Memory B cell (primary cell): ENCODE data around the gene TM9SF3.

Experiments used
- ATAC-seq: fragments of 150-1000 bp; cut with Tn5 transposase; 2 replicates; pipeline ENCODE4 v1.10.0; 2021; ENCODE audit warnings: low read depth, mild to moderate bottlenecking, moderate library complexity
- DNase-seq, 2 donors: peaks; one replicate each; pipeline ENCODE4 v3.0.0; 2022; ENCODE audit warnings: low spot score in 2 of 2
- H3K27ac Mint-ChIP-seq: one replicate; pipeline ENCODE4 v1.8.0; 2022; ENCODE audit warnings: mild to moderate bottlenecking, moderate library complexity, mixed read lengths
- H3K27me3 Mint-ChIP-seq: one replicate; pipeline ENCODE4 v1.8.0; 2022; ENCODE audit warnings: mixed read lengths
- H3K36me3 Mint-ChIP-seq: one replicate; pipeline ENCODE4 v1.8.0; 2022; ENCODE audit warnings: mild to moderate bottlenecking, mixed read lengths
- H3K4me1 Mint-ChIP-seq: one replicate; pipeline ENCODE4 v1.8.0; 2022; ENCODE audit warnings: mixed read lengths
- H3K4me3 Mint-ChIP-seq: one replicate; pipeline ENCODE4 v1.8.0; 2022; ENCODE audit warnings: mild to moderate bottlenecking, moderate library complexity, mixed read lengths
- H3K9me3 Mint-ChIP-seq: one replicate; pipeline ENCODE4 v1.8.0; 2022; ENCODE audit warnings: mixed read lengths

Gene TM9SF3

DNA sequence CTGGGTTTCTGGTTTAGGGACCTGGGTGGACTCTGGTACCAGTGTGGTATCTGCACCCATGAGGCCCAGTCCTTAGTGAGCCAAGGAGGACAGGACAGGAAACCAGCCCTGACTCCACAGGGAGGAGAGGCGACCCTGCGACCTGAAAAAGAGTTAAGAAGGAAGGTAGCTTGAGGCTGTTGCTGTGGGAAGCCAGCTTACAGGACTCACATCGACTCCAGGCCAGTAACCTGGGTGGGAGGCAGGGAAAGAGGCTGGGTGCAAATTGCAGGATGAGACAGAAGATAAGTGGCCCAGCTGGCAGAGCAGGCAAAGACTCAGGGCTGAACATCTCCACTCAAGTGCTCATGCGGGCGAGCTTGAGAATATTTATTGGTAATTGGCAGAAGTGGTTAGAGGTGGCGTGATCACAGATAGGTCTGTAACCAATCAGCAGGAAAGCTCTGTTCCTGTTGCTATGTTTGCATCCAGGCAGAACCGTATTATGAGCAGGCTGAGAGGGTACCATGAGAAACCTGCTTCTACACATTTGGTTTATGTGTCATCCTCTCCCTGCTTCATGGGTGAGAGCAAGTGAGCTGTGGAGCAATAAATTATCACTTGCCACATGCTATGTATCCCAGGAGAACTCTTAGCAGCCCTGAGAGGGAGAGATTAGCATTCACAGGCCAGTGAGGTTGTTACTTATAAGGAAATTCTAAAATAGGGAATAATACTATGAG lies 84.1 kb downstream of the TM9SF3 start:
- ATAC-seq (no peak), DNase-seq (no peak)
- Mint-ChIP-seq H3K27ac (no peak overlapping the region), H3K27me3 (peaks cover 6% of the 10 kb centered on the region), H3K9me3 (no peaks in the 10 kb centered on the region), H3K4me1 (no peaks in the 10 kb centered on the region), H3K36me3 (no peaks in the 10 kb centered on the region), H3K4me3 (no peak overlapping the region)

DNA sequence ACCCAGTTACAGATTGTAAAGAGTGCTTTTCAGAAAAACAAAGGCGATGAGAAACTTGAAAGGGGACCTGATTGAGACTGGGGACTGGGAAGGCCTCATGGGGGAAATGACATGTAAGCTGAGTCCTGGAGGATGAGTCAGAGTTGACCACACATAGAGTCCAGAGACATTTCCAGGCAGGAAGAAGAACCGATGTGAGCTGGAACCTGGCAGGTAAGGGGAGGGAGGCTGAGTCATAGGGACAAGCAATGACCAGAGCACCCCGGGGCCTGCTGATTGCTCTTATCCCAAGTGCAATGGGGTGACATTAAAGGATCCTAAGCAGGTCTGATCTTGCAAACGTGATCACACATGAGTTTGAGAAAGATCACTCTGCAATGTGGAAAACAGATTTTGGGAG lies 84.8 kb downstream of the TM9SF3 start:
- H3K9me3 Mint-ChIP-seq: no peaks in the 10 kb centered on the region
- DNase-seq: no peak
- H3K4me3 Mint-ChIP-seq: no peak overlapping the region
- ATAC-seq: no peak
- no peak overlapping the region for H3K27ac Mint-ChIP-seq
- peaks cover 6% of the 10 kb centered on the region for H3K27me3 Mint-ChIP-seq
- no peaks in the 10 kb centered on the region for H3K36me3 Mint-ChIP-seq
- H3K4me1 Mint-ChIP-seq: no peaks in the 10 kb centered on the region

GRCh38 chr10:96500519-96500918 lies 86.3 kb downstream of the TM9SF3 start:
- Mint-ChIP-seq H3K36me3 (no peaks in the 10 kb centered on the region), H3K9me3 (no peaks in the 10 kb centered on the region), H3K27me3 (peaks cover 6% of the 10 kb centered on the region), H3K4me3 (no peak overlapping the region), H3K4me1 (no peaks in the 10 kb centered on the region), H3K27ac (no peak overlapping the region)
- ATAC-seq (no peak), DNase-seq (no peak)

GRCh38 chr10:96500050-96500449 lies 86.8 kb downstream of the TM9SF3 start:
- H3K27me3 Mint-ChIP-seq: peaks cover 6% of the 10 kb centered on the region
- H3K9me3 Mint-ChIP-seq: no peaks in the 10 kb centered on the region
- no peak overlapping the region for H3K27ac Mint-ChIP-seq
- no peak overlapping the region for H3K4me3 Mint-ChIP-seq
- ATAC-seq (no peak), DNase-seq (no peak)
- H3K4me1 Mint-ChIP-seq: no peaks in the 10 kb centered on the region
- H3K36me3 Mint-ChIP-seq: no peaks in the 10 kb centered on the region

- H3K4me1 Mint-ChIP-seq: no peaks in the 10 kb centered on the region
- H3K27me3 Mint-ChIP-seq: peaks cover 12% of the 10 kb centered on the region
- H3K9me3 Mint-ChIP-seq: no peaks in the 10 kb centered on the region
- no peak for DNase-seq
- no peaks in the 10 kb centered on the region for H3K36me3 Mint-ChIP-seq
- H3K27ac Mint-ChIP-seq: no peak overlapping the region
- no peak overlapping the region for H3K4me3 Mint-ChIP-seq
- ATAC-seq: no peak
Observed at GRCh38 chr10:96497391-96497790, 89.4 kb downstream of the TM9SF3 start.

- ATAC-seq (no peak), DNase-seq (no peak)
- H3K4me1 Mint-ChIP-seq: no peaks in the 10 kb centered on the region
- no peaks in the 10 kb centered on the region for H3K36me3 Mint-ChIP-seq
- H3K27ac Mint-ChIP-seq: no peak overlapping the region
- peaks cover 6% of the 10 kb centered on the region for H3K27me3 Mint-ChIP-seq
- no peaks in the 10 kb centered on the region for H3K9me3 Mint-ChIP-seq
- no peak overlapping the region for H3K4me3 Mint-ChIP-seq
Observed at GRCh38 chr10:96496281-96496925, 90.4 kb downstream of the TM9SF3 start.

GRCh38 chr10:96495544-96495943 lies 91.3 kb downstream of the TM9SF3 start:
- Mint-ChIP-seq H3K4me1 (no peaks in the 10 kb centered on the region), H3K27ac (no peak overlapping the region), H3K27me3 (peaks cover 6% of the 10 kb centered on the region), H3K36me3 (no peaks in the 10 kb centered on the region), H3K9me3 (no peaks in the 10 kb centered on the region), H3K4me3 (no peak overlapping the region)
- ATAC-seq (no peak), DNase-seq (no peak)

GRCh38 chr10:96494694-96495093 lies 92.1 kb downstream of the TM9SF3 start:
- H3K4me1 Mint-ChIP-seq: no peaks in the 10 kb centered on the region
- no peak overlapping the region for H3K4me3 Mint-ChIP-seq
- no peaks in the 10 kb centered on the region for H3K9me3 Mint-ChIP-seq

GRCh38 chr10:96493871-96494525 lies 92.8 kb downstream of the TM9SF3 start:
- ATAC-seq: no peak
- H3K27ac Mint-ChIP-seq: no peak overlapping the region
- no peak overlapping the region for H3K4me3 Mint-ChIP-seq

More at GRCh38 chr10:96494694-96495093, 92.1 kb downstream of the TM9SF3 start:
- peaks cover 6% of the 10 kb centered on the region for H3K27me3 Mint-ChIP-seq
- H3K27ac Mint-ChIP-seq: no peak overlapping the region
- ATAC-seq (no peak), DNase-seq (no peak)
- H3K36me3 Mint-ChIP-seq: no peaks in the 10 kb centered on the region

DNA sequence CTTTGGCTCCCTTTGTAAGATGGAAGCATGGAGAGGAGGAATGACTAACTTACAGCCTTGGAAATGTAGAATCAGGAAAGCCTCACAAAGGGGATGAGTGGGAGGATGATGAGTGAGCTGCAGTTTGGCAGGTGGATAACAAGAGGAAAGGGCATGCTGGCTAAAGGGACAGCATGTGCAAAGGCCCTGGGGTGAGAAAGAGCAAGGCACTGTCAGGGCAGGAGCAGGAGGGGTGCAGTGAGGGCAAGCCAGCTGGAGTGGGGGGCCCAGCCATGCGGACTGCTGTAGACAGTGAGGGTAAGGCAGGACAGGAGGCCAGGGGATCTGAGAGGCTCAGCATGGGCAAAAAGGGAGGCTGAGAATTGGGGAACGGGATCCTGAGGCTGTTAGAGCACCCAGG lies 93.6 kb downstream of the TM9SF3 start:
- H3K4me1 Mint-ChIP-seq: no peaks in the 10 kb centered on the region
- no peak for ATAC-seq
- H3K36me3 Mint-ChIP-seq: no peaks in the 10 kb centered on the region
- H3K9me3 Mint-ChIP-seq: no peaks in the 10 kb centered on the region
- no peak overlapping the region for H3K4me3 Mint-ChIP-seq
- H3K27ac Mint-ChIP-seq: no peak overlapping the region
- no peak for DNase-seq
- peaks cover 8% of the 10 kb centered on the region for H3K27me3 Mint-ChIP-seq

More at GRCh38 chr10:96493871-96494525, 92.8 kb downstream of the TM9SF3 start:
- Mint-ChIP-seq H3K4me1 (no peaks in the 10 kb centered on the region), H3K9me3 (no peaks in the 10 kb centered on the region), H3K36me3 (no peaks in the 10 kb centered on the region), H3K27me3 (peaks cover 8% of the 10 kb centered on the region)
- DNase-seq: no peak

DNA sequence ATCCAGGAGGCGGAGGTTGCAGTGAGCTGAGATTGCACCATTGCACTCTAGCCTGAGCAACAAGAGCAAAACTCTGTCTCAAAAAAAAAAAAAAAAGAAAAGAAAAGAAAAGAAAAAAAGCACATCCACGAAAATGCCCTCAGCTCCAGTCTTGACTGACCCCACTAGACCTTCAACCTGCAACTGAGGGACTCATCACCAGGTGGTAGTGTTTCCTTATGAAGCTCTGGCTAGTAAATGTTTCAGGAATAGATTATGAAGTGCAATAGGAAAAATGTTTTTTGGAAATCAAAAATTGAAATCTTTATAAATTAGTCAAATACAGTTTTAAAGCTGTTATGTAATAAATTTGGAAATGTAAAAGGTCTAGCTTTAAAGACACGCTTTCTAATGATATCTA lies 95.5 kb downstream of the TM9SF3 start:
- ATAC-seq (no peak), DNase-seq (no peak)
- Mint-ChIP-seq H3K27ac (no peak overlapping the region), H3K9me3 (no peaks in the 10 kb centered on the region), H3K4me3 (no peak overlapping the region), H3K27me3 (peaks cover 8% of the 10 kb centered on the region), H3K4me1 (no peaks in the 10 kb centered on the region), H3K36me3 (no peaks in the 10 kb centered on the region)

DNA sequence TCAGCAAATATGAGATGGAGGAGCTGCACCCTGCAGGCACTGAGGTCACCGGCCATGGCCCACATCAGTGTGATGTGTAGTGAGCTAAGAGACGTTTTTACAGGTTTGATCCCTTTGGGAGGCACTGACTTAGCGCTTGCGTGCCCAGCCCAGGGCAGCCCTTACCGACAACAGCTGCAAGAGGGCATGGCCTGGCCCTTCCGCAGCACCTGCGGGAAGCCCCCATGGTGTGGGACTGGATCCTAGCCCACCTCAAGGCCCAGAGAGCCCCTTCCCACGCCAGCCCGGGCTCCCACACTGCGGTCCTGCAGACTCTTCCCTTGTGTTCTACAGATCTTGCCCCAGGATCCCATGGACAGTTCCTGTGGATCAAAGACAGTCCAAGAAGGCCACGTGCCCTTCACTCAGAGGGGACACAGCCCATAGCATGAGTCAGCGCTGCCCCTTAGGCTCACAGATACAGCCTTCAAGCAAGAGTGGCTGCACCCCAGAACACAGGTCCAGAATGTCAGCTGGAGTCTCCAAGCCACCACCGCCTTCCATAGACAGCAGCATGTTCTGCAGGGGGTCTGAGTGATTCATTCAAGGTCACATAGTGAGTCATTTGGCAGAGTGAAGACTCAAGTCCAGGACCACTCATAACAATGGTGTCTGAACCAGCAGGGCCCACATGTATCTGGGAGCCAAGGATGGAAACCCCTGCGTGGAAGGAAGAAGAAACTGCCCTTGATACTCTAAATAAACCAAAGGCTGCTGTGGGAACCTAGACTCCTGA lies 98.5 kb downstream of the TM9SF3 start:
- no peak overlapping the region for H3K4me3 Mint-ChIP-seq
- H3K9me3 Mint-ChIP-seq: no peaks in the 10 kb centered on the region
- H3K27ac Mint-ChIP-seq: no peak overlapping the region
- ATAC-seq (no peak), DNase-seq (no peak)
- H3K4me1 Mint-ChIP-seq: no peaks in the 10 kb centered on the region
- H3K27me3 Mint-ChIP-seq: peaks cover 6% of the 10 kb centered on the region
- no peaks in the 10 kb centered on the region for H3K36me3 Mint-ChIP-seq

DNA sequence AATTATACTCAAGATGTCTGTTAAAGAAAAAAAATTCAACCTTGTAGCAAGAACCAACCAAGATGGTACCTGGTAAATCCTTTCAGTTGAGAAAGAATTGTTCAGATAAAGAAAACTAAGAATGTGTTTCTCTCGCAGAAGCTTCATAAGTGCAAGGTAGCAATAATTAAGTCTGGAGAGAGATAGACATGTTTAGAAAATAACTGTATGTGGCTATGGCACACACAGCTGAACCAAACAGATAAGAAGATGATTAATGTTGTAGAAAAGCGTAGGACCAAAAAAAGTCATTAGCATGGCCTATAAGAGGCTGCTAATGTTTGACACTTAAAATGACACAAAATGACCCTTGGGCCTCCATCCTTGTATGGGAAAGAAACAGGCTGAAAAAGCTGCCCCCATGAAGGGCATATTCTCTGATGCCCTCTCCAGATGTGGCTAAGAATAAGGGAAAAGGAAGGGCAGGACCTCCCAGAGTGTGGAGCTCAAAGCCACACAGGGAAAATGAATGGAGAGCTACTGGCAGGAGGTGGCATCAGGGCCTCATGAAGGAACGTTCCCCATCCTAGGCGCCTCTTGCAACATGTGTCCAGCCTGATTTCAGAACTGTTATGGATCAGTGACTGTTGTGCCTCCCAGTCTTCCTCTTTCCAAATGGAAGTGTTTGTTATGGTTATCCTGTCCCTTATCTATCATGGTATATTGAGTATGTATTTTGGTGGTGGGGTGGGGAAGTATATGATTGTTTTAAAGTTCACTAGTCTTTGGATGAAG lies 103.8 kb downstream of the TM9SF3 start:
- Mint-ChIP-seq H3K9me3 (no peaks in the 10 kb centered on the region), H3K4me1 (no peaks in the 10 kb centered on the region), H3K27me3 (peaks cover 4% of the 10 kb centered on the region), H3K4me3 (no peak overlapping the region), H3K27ac (no peak overlapping the region), H3K36me3 (no peaks in the 10 kb centered on the region)
- no peak for DNase-seq
- ATAC-seq: no peak
